ENCODE data around the gene B4GALT7. TPM values are rescaled to one million over a fixed set of nuclear protein-coding genes. Genes with fewer than 3 reads are reported as not detected.
A peak's percentile ranks its signal among the peaks of the same experiment; 100 is the strongest.

The B4GALT7 gene
- total RNA-seq, 1 experiment from 2014 or later = 21.7 TPM

- 0 out of 2 replicates have a peak, but pooled peaks have one; percentile 21 for TF ChIP-seq PRDM15 (CRISPR knock-in tag; IDR thresholded peaks at IDR 0.05)
- TF ChIP-seq KAT7 (CRISPR knock-in tag; IDR thresholded peaks at IDR 0.05; ENCODE audit: borderline replicate concordance) = peak; percentile 50; the same call in 1 of the 2 replicates
- TF ChIP-seq ARID4B (CRISPR knock-in tag; IDR thresholded peaks at IDR 0.05; ENCODE audit: borderline replicate concordance) = no peak; the same call in 1 of the 2 replicates
- no peak for TF ChIP-seq AR (CRISPR knock-in tag; IDR thresholded peaks at IDR 0.05)
- TF ChIP-seq RORB (CRISPR knock-in tag; IDR thresholded peaks at IDR 0.05) = no peak
- no peak; the same call in 1 of the 2 replicates for TF ChIP-seq PRRX2 (CRISPR knock-in tag; IDR thresholded peaks at IDR 0.05)
- no peak for TF ChIP-seq CDX4 (CRISPR knock-in tag; IDR thresholded peaks at IDR 0.05; ENCODE audit: borderline replicate concordance)
- TF ChIP-seq NFYB (CRISPR knock-in tag; conservative IDR thresholded peaks at IDR 0.05; ENCODE audit: low read depth) = no peak
- no peak for TF ChIP-seq GTF2I (CRISPR knock-in tag; conservative IDR thresholded peaks at IDR 0.05)
- TF ChIP-seq ZNF423 (CRISPR knock-in tag; IDR thresholded peaks at IDR 0.05) = no peak
- TF ChIP-seq NFATC4 (CRISPR knock-in tag; IDR thresholded peaks at IDR 0.05) = no peak
- no peak for TF ChIP-seq JUN (CRISPR knock-in tag; IDR thresholded peaks at IDR 0.05)
- TF ChIP-seq TP53 (CRISPR knock-in tag; IDR thresholded peaks at IDR 0.05) = no peak
- no peak for TF ChIP-seq JAZF1 (CRISPR knock-in tag; IDR thresholded peaks at IDR 0.05)
- TF ChIP-seq SOX15 (CRISPR knock-in tag; IDR thresholded peaks at IDR 0.05) = no peak
- no peak for TF ChIP-seq NR3C1 (CRISPR knock-in tag; conservative IDR thresholded peaks at IDR 0.05; ENCODE audit: low read depth)
- TF ChIP-seq NR1H2 (CRISPR knock-in tag; IDR thresholded peaks at IDR 0.05) = no peak
- TF ChIP-seq CREM (CRISPR knock-in tag; IDR thresholded peaks at IDR 0.05) = peak; percentile 30; the same call in 1 of the 2 replicates
- no peak for TF ChIP-seq ZMAT4 (CRISPR knock-in tag; IDR thresholded peaks at IDR 0.05)
- peak; percentile 84; the same call in 1 of the 2 replicates for TF ChIP-seq FOXP4 (CRISPR knock-in tag; IDR thresholded peaks at IDR 0.05)
- 0 out of 2 replicates have a peak, but pooled peaks have one; percentile 6 for TF ChIP-seq TEAD1 (CRISPR knock-in tag; IDR thresholded peaks at IDR 0.05)
- TF ChIP-seq ZNF396 (CRISPR knock-in tag; IDR thresholded peaks at IDR 0.05; ENCODE audit: borderline replicate concordance) = no peak
- TF ChIP-seq HMGA2 (CRISPR knock-in tag; IDR thresholded peaks at IDR 0.05) = no peak
- no peak for TF ChIP-seq ZNF232 (CRISPR knock-in tag; IDR thresholded peaks at IDR 0.05)
- no peak for TF ChIP-seq OVOL2 (CRISPR knock-in tag; IDR thresholded peaks at IDR 0.05; ENCODE audit: borderline replicate concordance)
- no peak for TF ChIP-seq ZNF263 (CRISPR knock-in tag; IDR thresholded peaks at IDR 0.05; ENCODE audit: low read depth)
- no peak for TF ChIP-seq CBFB (CRISPR knock-in tag; IDR thresholded peaks at IDR 0.05; ENCODE audit: low read depth)
These were observed at the start of gene B4GALT7 (continued) for GRCh38 chr5:177599731-177600507.
